Activated B cell treated with CpG ODN at 0.5 μM for 24 hours (primary cell): ENCODE measurements around the gene RAD51B. TPM values are rescaled to one million over a fixed set of nuclear protein-coding genes. Genes with fewer than 3 reads are reported as not detected.
"Not testable (repeated sequence)": the region's sequence is repeated elsewhere in the genome, so short reads cannot be mapped to it uniquely, and the experiment has no call there.

Experiments
- ATAC-seq: fragments of 200-7000 bp; cut with Tn5 transposase; one replicate; pipeline ENCODE4 v1.10.0; 2021; ENCODE audit warnings: low read depth, mild to moderate bottlenecking, moderate library complexity
- CTCF ChIA-PET: fragments of 350-600 bp; sonication (Branson Sonifier 250); formaldehyde crosslinking; loops from one replicate; lab custom pipeline; 2021; ENCODE audit warnings: antibody characterized with exemption; lab: Charles Lee
- POLR2A ChIA-PET: fragments of 350-600 bp; sonication (Branson Sonifier 250); formaldehyde crosslinking; loops from one replicate; lab custom pipeline; 2021; ENCODE audit warnings: antibody characterized with exemption; lab: Charles Lee
- DNase-seq: peaks from one replicate; pipeline ENCODE4 v3.0.0; 2022
- H3K27ac Mint-ChIP-seq: one replicate; pipeline ENCODE4 v1.8.0; 2020; ENCODE audit warnings: mixed read lengths
- H3K27me3 Mint-ChIP-seq: one replicate; pipeline ENCODE4 v1.8.0; 2021; ENCODE audit warnings: mixed read lengths
- H3K36me3 Mint-ChIP-seq: one replicate; pipeline ENCODE4 v1.8.0; 2021; ENCODE audit warnings: low read depth, mixed read lengths
- H3K4me1 Mint-ChIP-seq: one replicate; pipeline ENCODE4 v1.8.0; 2021; ENCODE audit warnings: mixed read lengths
- H3K4me3 Mint-ChIP-seq: one replicate; pipeline ENCODE4 v1.8.0; 2020; ENCODE audit warnings: mild to moderate bottlenecking, mixed read lengths
- H3K9me3 Mint-ChIP-seq: one replicate; pipeline ENCODE4 v1.8.0; 2020; ENCODE audit warnings: mixed read lengths
- CTCF ChIP-seq: fragments of 200-600 bp; IDR thresholded peaks from one replicate; pipeline ENCODE4 v1.8.0; 2022; ENCODE audit warnings: antibody characterized with exemption, mild to moderate bottlenecking
- intact Hi-C: fragments of 100-400 bp; cut with micrococcal nuclease; formaldehyde crosslinking; loops from one replicate; pipeline ENCODE4 v1.15.1; 2024
- total RNA-seq: library from RNA; stranded (reverse); gene quantifications from 2 replicates; pipeline ENCODE4 v1.2.3, GENCODE V29; 2022

Gene RAD51B
- total RNA-seq, 1 donor from 2014 or later: 53.9 TPM

- intact Hi-C loops: no loop called here
- TF ChIP-seq CTCF: no peak
- ATAC-seq (no peak), DNase-seq (no peak)
- H3K36me3 Mint-ChIP-seq: peaks cover 20% of the 10 kb centered on the region
- H3K9me3 Mint-ChIP-seq: peaks cover 21% of the 10 kb centered on the region
- ChIA-PET POLR2A (no interaction called here), CTCF (interaction anchor here (0.6 kb wide), 1 partner anchor 761 kb away, joined by 3 read pairs; no protein-coding TSS in a partner anchor)
- no peaks in the 10 kb centered on the region for H3K27me3 Mint-ChIP-seq
- no peak overlapping the region for H3K4me3 Mint-ChIP-seq
- no peaks in the 10 kb centered on the region for H3K4me1 Mint-ChIP-seq
- H3K27ac Mint-ChIP-seq: no peak overlapping the region
Observed at GRCh38 chr14:68027276-68027675, 207.7 kb downstream of the RAD51B start.

GRCh38 chr14:68028075-68028474 is 208.5 kb downstream of the RAD51B start:
- ChIA-PET POLR2A (no interaction called here), CTCF (no interaction called here)
- DNase-seq (no peak), ATAC-seq (no peak)
- H3K27me3 Mint-ChIP-seq: no peaks in the 10 kb centered on the region
- no peak for TF ChIP-seq CTCF
- no peak overlapping the region for H3K27ac Mint-ChIP-seq
- peaks cover 17% of the 10 kb centered on the region for H3K9me3 Mint-ChIP-seq
- intact Hi-C loops: no loop called here
- H3K4me1 Mint-ChIP-seq: no peaks in the 10 kb centered on the region
- peaks cover 16% of the 10 kb centered on the region for H3K36me3 Mint-ChIP-seq
- no peak overlapping the region for H3K4me3 Mint-ChIP-seq

GRCh38 chr14:68031011-68031410 is 211.4 kb downstream of the RAD51B start:
- ATAC-seq, H3K4me1 Mint-ChIP-seq, H3K27ac Mint-ChIP-seq, H3K27me3 Mint-ChIP-seq, DNase-seq, intact Hi-C loops, H3K4me3 Mint-ChIP-seq, POLR2A ChIA-PET, CTCF ChIA-PET: not testable (repeated sequence)
- peaks cover 12% of the 10 kb centered on the region for H3K9me3 Mint-ChIP-seq
- H3K36me3 Mint-ChIP-seq: peaks cover 11% of the 10 kb centered on the region

- peaks cover 12% of the 10 kb centered on the region for H3K9me3 Mint-ChIP-seq
- H3K27ac Mint-ChIP-seq: no peak overlapping the region
- no peaks in the 10 kb centered on the region for H3K4me1 Mint-ChIP-seq
- TF ChIP-seq CTCF: no peak
- H3K4me3 Mint-ChIP-seq: no peak overlapping the region
- no peak for DNase-seq
- POLR2A ChIA-PET: no interaction called here
- CTCF ChIA-PET: no interaction called here
- H3K36me3 Mint-ChIP-seq: peaks cover 11% of the 10 kb centered on the region
- no peaks in the 10 kb centered on the region for H3K27me3 Mint-ChIP-seq
- ATAC-seq: no peak
- intact Hi-C loops: no loop called here
Observed at GRCh38 chr14:68032154-68032553, 212.6 kb downstream of the RAD51B start.

- intact Hi-C loops: no loop called here
- ATAC-seq: no peak
- TF ChIP-seq CTCF: no peak
- ChIA-PET CTCF (interaction anchor here (0.8 kb wide), 1 partner anchor 826 kb away, joined by 4 read pairs; no protein-coding TSS in a partner anchor), POLR2A (no interaction called here)
- H3K27me3 Mint-ChIP-seq: no peaks in the 10 kb centered on the region
- H3K27ac Mint-ChIP-seq: no peak overlapping the region
- no peak overlapping the region for H3K4me3 Mint-ChIP-seq
- no peak for DNase-seq
- H3K9me3 Mint-ChIP-seq: peaks cover 12% of the 10 kb centered on the region
- H3K4me1 Mint-ChIP-seq: no peaks in the 10 kb centered on the region
- peaks cover 11% of the 10 kb centered on the region for H3K36me3 Mint-ChIP-seq
Observed at GRCh38 chr14:68033336-68033932, 213.9 kb downstream of the RAD51B start.

- Mint-ChIP-seq H3K27ac (no peak overlapping the region), H3K4me3 (no peak overlapping the region), H3K9me3 (peaks cover 9% of the 10 kb centered on the region), H3K36me3 (peaks cover 11% of the 10 kb centered on the region), H3K27me3 (no peaks in the 10 kb centered on the region), H3K4me1 (no peaks in the 10 kb centered on the region)
- no peak for TF ChIP-seq CTCF
- CTCF ChIA-PET: no interaction called here
- POLR2A ChIA-PET: no interaction called here
- ATAC-seq (no peak), DNase-seq (no peak)
- intact Hi-C loops: no loop called here
Observed at GRCh38 chr14:68034896-68035295, 215.3 kb downstream of the RAD51B start.
